ENCODE results near the gene STYXL1. TPM values are rescaled to one million over a fixed set of nuclear protein-coding genes. Genes with fewer than 3 reads are reported as not detected.

STYXL1 gene
- total RNA-seq, 1 donor from 2014 or later, result 0.96 TPM

DNA sequence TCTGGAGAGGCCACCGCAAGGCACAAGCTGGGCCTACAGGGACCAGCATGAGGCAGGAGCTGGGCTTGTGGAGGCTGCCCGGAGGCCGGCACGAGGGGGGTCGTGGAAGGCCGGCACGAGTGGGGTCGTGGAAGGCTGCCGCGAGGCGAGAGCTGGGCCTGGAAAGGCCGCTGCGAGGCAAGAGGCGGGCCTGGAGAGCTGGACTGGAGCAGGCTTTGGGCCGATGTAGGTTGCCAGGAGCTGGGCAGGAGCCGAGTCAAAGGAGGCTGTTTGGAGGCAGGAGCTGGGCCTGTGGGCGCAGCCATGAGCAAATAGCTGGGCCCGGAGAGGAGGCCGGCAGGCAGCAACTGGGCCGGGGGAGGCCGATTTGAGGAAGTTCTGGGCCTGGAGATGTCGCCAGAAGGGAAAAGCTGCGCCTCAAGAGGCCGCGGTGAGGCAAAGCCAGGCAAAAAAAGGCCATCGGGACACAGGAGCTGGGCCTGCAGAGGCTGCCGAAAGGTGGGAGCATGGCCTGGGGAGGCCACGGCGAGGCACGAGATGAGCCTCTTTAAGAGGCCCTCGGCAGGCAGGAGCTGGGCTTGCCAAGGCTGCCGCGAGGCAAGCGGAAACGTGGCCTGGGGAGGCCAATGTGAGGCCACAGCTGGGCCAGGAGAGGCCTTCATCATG is 26.6 kb upstream of the STYXL1 start:
- intact Hi-C loops (cut with DNase I), result no loop called here
- H3K4me1 ChIP-seq, result no peaks in the 10 kb centered on the region
- H3K27ac ChIP-seq, result no peak overlapping the region
- H3K36me3 ChIP-seq, result no peaks in the 10 kb centered on the region
- H3K9me3 ChIP-seq, result peaks cover 0 to 10% of the 10 kb centered on the region in 2 donors
- H3K27me3 ChIP-seq, result no peaks in the 10 kb centered on the region
- TF ChIP-seq, protein P1, sequence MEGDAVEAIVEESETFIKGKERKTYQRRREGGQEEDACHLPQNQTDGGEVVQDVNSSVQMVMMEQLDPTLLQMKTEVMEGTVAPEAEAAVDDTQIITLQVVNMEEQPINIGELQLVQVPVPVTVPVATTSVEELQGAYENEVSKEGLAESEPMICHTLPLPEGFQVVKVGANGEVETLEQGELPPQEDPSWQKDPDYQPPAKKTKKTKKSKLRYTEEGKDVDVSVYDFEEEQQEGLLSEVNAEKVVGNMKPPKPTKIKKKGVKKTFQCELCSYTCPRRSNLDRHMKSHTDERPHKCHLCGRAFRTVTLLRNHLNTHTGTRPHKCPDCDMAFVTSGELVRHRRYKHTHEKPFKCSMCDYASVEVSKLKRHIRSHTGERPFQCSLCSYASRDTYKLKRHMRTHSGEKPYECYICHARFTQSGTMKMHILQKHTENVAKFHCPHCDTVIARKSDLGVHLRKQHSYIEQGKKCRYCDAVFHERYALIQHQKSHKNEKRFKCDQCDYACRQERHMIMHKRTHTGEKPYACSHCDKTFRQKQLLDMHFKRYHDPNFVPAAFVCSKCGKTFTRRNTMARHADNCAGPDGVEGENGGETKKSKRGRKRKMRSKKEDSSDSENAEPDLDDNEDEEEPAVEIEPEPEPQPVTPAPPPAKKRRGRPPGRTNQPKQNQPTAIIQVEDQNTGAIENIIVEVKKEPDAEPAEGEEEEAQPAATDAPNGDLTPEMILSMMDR (IDR thresholded peaks at IDR 0.05), result no peak
- no peak for DNase-seq (ENCODE audit: low spot score in 2 of 2)
- H3K4me3 ChIP-seq, result no peak overlapping the region

- H3K4me1 ChIP-seq, result no peaks in the 10 kb centered on the region
Measured at GRCh38 chr7:76073335-76073990, 25.7 kb upstream of the STYXL1 start.

DNA sequence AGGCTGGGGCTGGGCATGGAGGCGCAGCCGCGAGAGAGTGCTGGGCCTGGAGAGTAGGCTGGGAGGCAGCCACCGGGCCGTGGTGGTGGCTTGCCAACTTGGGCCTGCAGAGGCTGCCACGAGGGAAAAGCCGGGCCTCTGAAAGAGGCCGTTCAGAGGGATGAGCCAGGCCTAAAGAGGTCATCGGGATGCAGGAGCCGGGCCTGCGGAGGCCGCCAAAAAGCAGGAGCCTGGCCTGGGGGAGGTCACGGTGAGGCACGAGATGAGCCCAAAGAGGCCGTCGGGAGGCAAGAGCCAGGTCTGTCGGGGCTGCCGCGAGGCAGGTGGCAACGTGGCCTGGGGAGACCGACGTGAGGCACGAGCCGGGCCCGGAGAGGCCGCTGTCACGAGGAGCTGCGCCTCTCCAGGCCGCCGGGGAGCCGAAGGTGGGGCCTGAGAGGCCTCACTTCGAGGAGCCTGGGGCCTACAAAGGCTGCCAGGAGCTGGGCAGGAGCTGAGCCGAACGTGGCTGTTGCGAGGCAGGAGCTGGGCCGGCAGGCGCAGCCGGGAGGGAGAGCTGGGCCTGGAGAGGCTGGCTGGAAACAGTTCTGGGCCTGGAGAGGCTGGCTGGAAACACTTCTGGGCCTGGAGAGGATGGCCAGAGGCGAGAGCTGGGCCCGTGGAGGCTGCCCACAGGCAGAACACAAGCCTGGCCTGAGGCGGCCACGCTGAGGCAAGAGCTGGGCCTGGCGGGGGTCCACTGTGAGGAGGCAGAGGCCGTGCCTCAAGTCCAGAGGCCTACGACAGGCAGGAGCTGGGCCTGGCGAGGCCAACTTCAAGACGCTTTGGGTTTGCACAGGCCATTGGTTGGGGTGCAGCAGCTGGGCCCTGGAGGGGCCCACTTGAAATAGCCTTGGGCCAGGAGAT is 24.7 kb upstream of the STYXL1 start:
- TF ChIP-seq, protein P1 (IDR thresholded peaks at IDR 0.05), result no peak
- Histone ChIP-seq H3K4me3 (no peak overlapping the region), H3K9me3 (peaks cover 0 to 10% of the 10 kb centered on the region in 2 donors), H3K27ac (no peak overlapping the region), H3K27me3 (no peaks in the 10 kb centered on the region), H3K36me3 (no peaks in the 10 kb centered on the region), H3K4me1 (no peaks in the 10 kb centered on the region)
- intact Hi-C loops (cut with DNase I), result no loop called here
- DNase-seq (ENCODE audit: low spot score in 2 of 2), result no peak

More at GRCh38 chr7:76073335-76073990, 25.7 kb upstream of the STYXL1 start:
- DNase-seq (ENCODE audit: low spot score in 2 of 2), result no peak
- intact Hi-C loops (cut with DNase I), result no loop called here
- TF ChIP-seq, protein P1 (IDR thresholded peaks at IDR 0.05), result no peak
- H3K27me3 ChIP-seq, result no peaks in the 10 kb centered on the region
- no peak overlapping the region for H3K27ac ChIP-seq
- H3K4me3 ChIP-seq, result no peak overlapping the region
- no peaks in the 10 kb centered on the region for H3K36me3 ChIP-seq
- H3K9me3 ChIP-seq, result peaks cover 0 to 10% of the 10 kb centered on the region in 2 donors

GRCh38 chr7:76071316-76072242 is 23.8 kb upstream of the STYXL1 start:
- H3K36me3 ChIP-seq, result peaks cover 5 to 7% of the 10 kb centered on the region in 2 donors
- no peak for DNase-seq (ENCODE audit: low spot score in 2 of 2)
- H3K4me1 ChIP-seq, result no peaks in the 10 kb centered on the region
- intact Hi-C loops (cut with DNase I), result no loop called here
- peaks cover 0 to 10% of the 10 kb centered on the region in 2 donors for H3K9me3 ChIP-seq
- no peak overlapping the region for H3K27ac ChIP-seq
- TF ChIP-seq, protein P1 (IDR thresholded peaks at IDR 0.05), result no peak
- H3K27me3 ChIP-seq, result no peaks in the 10 kb centered on the region
- no peak overlapping the region for H3K4me3 ChIP-seq

GRCh38 chr7:76069238-76069638 is 21.4 kb upstream of the STYXL1 start:
- H3K9me3 ChIP-seq, result no peaks in the 10 kb centered on the region
- intact Hi-C loops (cut with DNase I), result no loop called here
- H3K36me3 ChIP-seq, result peaks cover 28 to 30% of the 10 kb centered on the region in 2 donors
- no peak overlapping the region for H3K27ac ChIP-seq
- H3K4me3 ChIP-seq, result no peak overlapping the region
- TF ChIP-seq, protein P1 (IDR thresholded peaks at IDR 0.05), result no peak
- H3K4me1 ChIP-seq, result no peaks in the 10 kb centered on the region
- DNase-seq (ENCODE audit: low spot score in 2 of 2), result no peak
- no peaks in the 10 kb centered on the region for H3K27me3 ChIP-seq
